K562 (cell line): ENCODE results near the gene RNF144A. TPM values are rescaled to one million over a fixed set of nuclear protein-coding genes. Genes with fewer than 3 reads are reported as not detected.

ENCODE experiments used
- ATAC-seq: fragments of 200-7000 bp; cut with Tn5 transposase; 3 replicates; pipeline ENCODE4 v1.9.1; 2020; ENCODE audit warnings: moderate library complexity
- BruUV-seq: library from RNA; stranded (reverse); fragments of 400-500 nt; replicated peaks from 2 replicates; lab custom pipeline; 2021; lab: Mats Ljungman, UMichigan
- CTCF ChIA-PET: fragments of 300-600 bp; formaldehyde crosslinking; extraction: SDS; loops from one replicate; lab custom pipeline; 2021; ENCODE audit warnings: low intra/inter-chr PET ratio; lab: Yijun Ruan, JAX
- POLR2A ChIA-PET: fragments of 300-600, 350-650 bp; sonication (Branson Sonifier 250); formaldehyde crosslinking; extraction: SDS; loops from one replicate; lab custom pipeline; 2021; ENCODE audit warnings: antibody characterized with exemption, inconsistent platforms; lab: Yijun Ruan, JAX
- DNase-seq, 4 experiments: peaks; one replicate each; pipeline versions ENCODE4 v3.0.0 to v3.0.0-alpha.2; 2011 to 2018; ENCODE audit warnings: low spot score in 3 of 4, mixed read lengths in 3 of 4; ENCODE audit errors: extremely low read depth in 1 of 4
- FAIRE-seq: peaks from 2 replicates; lab custom pipeline; 2011; peaks lifted over from hg19 to GRCh38; lab: Jason Lieb, UNC
- H2AFZ ChIP-seq: 2 replicates; pipeline ENCODE4 v1.6.0; 2011; ENCODE audit warnings: low read depth, low read length, control low read depth, inconsistent platforms
- H3K27ac ChIP-seq: fragments of 200-600 bp; 3 replicates; pipeline ENCODE4 v1.8.0; 2011; ENCODE audit warnings: low read depth, mild to moderate bottlenecking, control low read depth, inconsistent platforms, low read length, moderate library complexity, mixed read lengths; ENCODE audit errors: extremely low read depth
- H3K27me3 ChIP-seq, 2 experiments: fragments of 300-600 bp in 1 of 2; 2 replicates in 1 of 2; 3 replicates in 1 of 2; pipeline versions ENCODE4 v1.6.0 to v1.8.0; 2011; ENCODE audit warnings: inconsistent platforms in 2 of 2, low read length in 2 of 2, mild to moderate bottlenecking in 1 of 2, mixed read lengths in 1 of 2, moderate library complexity in 1 of 2; ENCODE audit not compliant: control insufficient read depth in 2 of 2, insufficient read depth in 2 of 2
- H3K36me3 ChIP-seq: fragments of 300-600 bp; 3 replicates; pipeline ENCODE4 v1.8.0; 2011; ENCODE audit warnings: mild to moderate bottlenecking, low read length, inconsistent platforms; ENCODE audit not compliant: control insufficient read depth, insufficient read depth
- H3K4me1 ChIP-seq, 2 experiments: fragments of 200-600 bp in 1 of 2; replicated peaks in 1 of 2; 2 replicates in 1 of 2; 3 replicates in 1 of 2; pipeline versions ENCODE4 v1.5.1 to v1.8.0; 2011; ENCODE audit warnings: inconsistent platforms in 2 of 2, low read length in 2 of 2, mild to moderate bottlenecking in 1 of 2, mixed read lengths in 1 of 2, moderate library complexity in 1 of 2; ENCODE audit not compliant: control insufficient read depth in 2 of 2, insufficient read depth in 2 of 2
- H3K4me2 ChIP-seq: 2 replicates; pipeline ENCODE4 v1.6.1; 2011; ENCODE audit warnings: low read length, control low read depth, inconsistent platforms, mixed read lengths; ENCODE audit not compliant: insufficient read depth
- H3K4me3 ChIP-seq: fragments of 200-600 bp; sonication (generic), shearing (Covaris generic); 2 replicates; pipeline ENCODE4 v1.5.1; 2016; ENCODE audit warnings: control low read depth, inconsistent platforms
- H3K79me2 ChIP-seq: fragments of 200-600 bp; 3 replicates; pipeline ENCODE4 v1.8.0; 2011; ENCODE audit warnings: low read length, inconsistent platforms; ENCODE audit not compliant: control insufficient read depth, insufficient read depth
- H3K9ac ChIP-seq, 2 experiments: 2 replicates each; pipeline versions ENCODE4 v1.6.0 to v1.6.1; 2011; ENCODE audit warnings: low read depth in 2 of 2, low read length in 2 of 2, control low read depth in 1 of 2, inconsistent platforms in 1 of 2, mild to moderate bottlenecking in 1 of 2, mixed read lengths in 1 of 2; ENCODE audit not compliant: insufficient read depth in 1 of 2
- H3K9me1 ChIP-seq: one replicate; pipeline ENCODE4 v1.6.0; 2011; ENCODE audit warnings: inconsistent platforms, mild to moderate bottlenecking, low read length, moderate library complexity; ENCODE audit not compliant: control insufficient read depth, insufficient read depth
- H3K9me3 ChIP-seq: replicated peaks from 2 replicates; pipeline ENCODE4 v1.5.1; 2011; ENCODE audit warnings: low read depth, low read length, inconsistent platforms; ENCODE audit not compliant: control insufficient read depth, insufficient read depth
- H4K20me1 ChIP-seq: replicated peaks from 2 replicates; pipeline ENCODE4 v1.6.1; 2011; ENCODE audit warnings: low read length, inconsistent platforms, mixed read lengths; ENCODE audit not compliant: control insufficient read depth, insufficient read depth
- ARID3A ChIP-seq: IDR thresholded peaks from 2 replicates; pipeline ENCODE4 v1.6.1; 2012; ENCODE audit warnings: low read depth, low read length, improper control_type of control experiment, borderline replicate concordance
- CBFB ChIP-seq: sonication (generic); formaldehyde crosslinking; IDR thresholded peaks from 2 replicates; pipeline ENCODE4 v1.4.0; 2020; ENCODE audit warnings: mild to moderate bottlenecking, missing genetic modification reagents
- CREB1 ChIP-seq, 2 experiments: sonication (generic) in 1 of 2; formaldehyde crosslinking in 1 of 2; IDR thresholded peaks; 2 replicates each; pipeline versions ENCODE4 v1.6.1 to v1.8.0; 2012 to 2022; ENCODE audit warnings: inconsistent platforms in 1 of 2, mild to moderate bottlenecking in 1 of 2, missing genetic modification reagents in 1 of 2, moderate library complexity in 1 of 2
- KDM1A ChIP-seq, 2 experiments: fragments of 450-650 bp; IDR thresholded peaks; 2 replicates each; pipeline ENCODE4 v1.6.1; 2016; ENCODE audit warnings: mild to moderate bottlenecking in 2 of 2
- MED1 ChIP-seq: sonication (generic); formaldehyde crosslinking; IDR thresholded peaks from 2 replicates; pipeline ENCODE4 v1.8.1; 2023; ENCODE audit warnings: missing genetic modification reagents, borderline replicate concordance
- ZNF282 ChIP-seq: sonication (generic); formaldehyde crosslinking; IDR thresholded peaks from 2 replicates; pipeline ENCODE4 v1.8.1; 2023; ENCODE audit warnings: missing genetic modification reagents
- ZSCAN32 ChIP-seq: fragments of 450-650 bp; formaldehyde crosslinking; IDR thresholded peaks from 2 replicates; pipeline ENCODE4 v1.4.0; 2020; ENCODE audit warnings: mild to moderate bottlenecking, moderate library complexity
- WGBS: fragments of 100-300 bp; shearing (Covaris generic); methylation state at CpG from one replicate; pipeline ENCODE4 v1.1.6; 2016; ENCODE audit warnings: low coverage, mixed read lengths; ENCODE audit not compliant: insufficient coverage; ENCODE audit errors: missing lambda C conversion rate; 5-methylcytosine and 5-hydroxymethylcytosine counted together
- in situ Hi-C: fragments of 300-500 bp; cut with MboI; formaldehyde crosslinking; loops from 4 replicates; pipeline ENCODE4 v1.15.0; 2018; ENCODE audit warnings: inconsistent platforms, mixed read lengths
- intact Hi-C: fragments of 100-400 bp; cut with micrococcal nuclease; formaldehyde crosslinking; loops from 2 replicates; pipeline ENCODE4 v1.14.2; 2022
- polyA plus RNA-seq, 8 experiments: library from polyadenylated mRNA; depleted of rRNA in 4 of 8; stranded (reverse) in 5 of 8; unstranded in 3 of 8; fragments of >200 nt; fragmentation: Nextera tagmentation in 2 of 8; fragmentation: Illumina TruSeq in 1 of 8; extraction: Ambion mirVana in 2 of 8; extraction: Trizol in 1 of 8; gene quantifications; 2 replicates each; pipeline versions ENCODE4 v1.2.1 to v1.2.3, GENCODE V29; 2011 to 2014; ENCODE audit warnings: inconsistent platforms in 1 of 8, missing spikeins in 1 of 8
- total RNA-seq, 7 experiments: library from RNA; depleted of rRNA in 6 of 7; stranded (reverse); fragments of >200 nt in 6 of 7; fragmentation: Illumina TruSeq in 2 of 7; extraction: Trizol in 2 of 7; gene quantifications; 2 replicates each; pipeline versions ENCODE4 v1.2.1 to v1.2.3, GENCODE V29; 2011 to 2021; ENCODE audit warnings: low replicate concordance in 1 of 7

Gene RNF144A
- total and polyA plus RNA-seq, 9 of the 15 experiments (the other 6 are each of a cell fraction or from before 2014, with no cell fraction given): 0.96 to 11.3 (median 6.2) TPM

GRCh38 chr2:6924101-6924923, 7.1 kb downstream of the RNF144A start:
- no peak overlapping the region for H3K4me3 ChIP-seq
- intact Hi-C loops (no loop called here), in situ Hi-C loops (no loop called here)
- H4K20me1 ChIP-seq: peaks cover 17% of the 10 kb centered on the region
- H2AFZ ChIP-seq: no peak overlapping the region
- no peaks in the 10 kb centered on the region for H3K36me3 ChIP-seq
- FAIRE-seq: no peak
- TF ChIP-seq CREB1 (IDR thresholded peaks at IDR 0.05) (no peak), CREB1 (CRISPR knock-in tag; IDR thresholded peaks at IDR 0.05) (no peak), ARID3A (no peak), ZSCAN32 (CRISPR knock-in tag) (no peak), KDM1A (IDR thresholded peaks at IDR 0.05) (no peak), ZNF282 (CRISPR knock-in tag) (no peak), MED1 (CRISPR knock-in tag) (no peak), CBFB (no peak)
- H3K9me1 ChIP-seq: peaks cover 3% of the 10 kb centered on the region
- ChIA-PET POLR2A (no interaction called here), CTCF (no interaction called here)
- 68% methylated on average over 19 of the region's 19 CpGs for WGBS
- H3K9ac ChIP-seq: no peak overlapping the region
- no peak overlapping the region for H3K27ac ChIP-seq
- ATAC-seq: no peak
- no peaks in the 10 kb centered on the region for H3K9me3 ChIP-seq
- no peaks in the 10 kb centered on the region for H3K79me2 ChIP-seq
- H3K27me3 ChIP-seq: no peaks in the 10 kb centered on the region
- H3K4me2 ChIP-seq: no peak overlapping the region
- H3K4me1 ChIP-seq: peaks cover 4 to 6% of the 10 kb centered on the region in 2 experiments; a peak in 3 of 5 replicates
- no TSS peak for BruUV-seq
- DNase-seq: no peak
